Uterus (tissue), 2 donors: Measurements from ENCODE around the gene BTLA.

Experiments
- POLR2A ChIP-seq, 2 donors: fragments of 450-650 bp; IDR thresholded peaks; one replicate each; pipeline ENCODE4 v1.6.1; 2016; ENCODE audit warnings: antibody characterized with exemption in 2 of 2, mild to moderate bottlenecking in 1 of 2, moderate library complexity in 1 of 2
- TF ChIP-seq, protein P1 (sequence below), 4 experiments: fragments of 200-600 bp in 2 of 4; fragments of 450-650 bp in 2 of 4; sonication (generic) in 2 of 4; IDR thresholded peaks; one replicate each; pipeline ENCODE4 v1.5.1; 2016 to 2019; ENCODE audit warnings: antibody characterized with exemption in 4 of 4, mild to moderate bottlenecking in 2 of 4, moderate library complexity in 1 of 4

DNA sequence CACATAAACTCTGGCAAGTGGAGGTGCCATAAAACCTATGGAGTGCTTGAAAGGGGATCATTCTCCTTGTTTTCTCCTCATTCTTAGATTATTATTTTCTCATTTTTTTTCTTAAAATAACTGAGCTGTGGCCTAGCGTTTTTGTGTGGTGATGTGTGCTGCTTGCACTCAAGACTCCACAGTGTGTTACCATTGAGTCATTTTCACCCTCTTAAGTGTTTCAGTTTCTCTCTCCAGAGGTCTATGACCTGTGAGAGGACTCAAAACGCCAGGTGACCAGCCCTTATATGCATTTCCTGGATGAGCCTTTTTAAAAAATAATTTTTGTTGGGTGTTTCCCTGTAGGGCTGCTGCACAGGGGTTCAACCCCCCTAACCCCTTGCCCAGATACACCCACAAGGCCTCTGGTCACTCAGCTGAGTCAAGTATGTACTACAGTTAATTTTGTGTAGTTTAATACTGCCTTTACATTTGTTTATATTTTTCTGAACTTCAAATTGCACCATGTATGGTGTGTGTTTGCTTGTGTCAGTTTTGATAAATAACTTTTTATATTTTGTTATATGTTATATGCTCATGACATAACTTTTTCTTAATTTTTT lies 15.4 kb upstream of the BTLA start:
- TF ChIP-seq, protein P1, sequence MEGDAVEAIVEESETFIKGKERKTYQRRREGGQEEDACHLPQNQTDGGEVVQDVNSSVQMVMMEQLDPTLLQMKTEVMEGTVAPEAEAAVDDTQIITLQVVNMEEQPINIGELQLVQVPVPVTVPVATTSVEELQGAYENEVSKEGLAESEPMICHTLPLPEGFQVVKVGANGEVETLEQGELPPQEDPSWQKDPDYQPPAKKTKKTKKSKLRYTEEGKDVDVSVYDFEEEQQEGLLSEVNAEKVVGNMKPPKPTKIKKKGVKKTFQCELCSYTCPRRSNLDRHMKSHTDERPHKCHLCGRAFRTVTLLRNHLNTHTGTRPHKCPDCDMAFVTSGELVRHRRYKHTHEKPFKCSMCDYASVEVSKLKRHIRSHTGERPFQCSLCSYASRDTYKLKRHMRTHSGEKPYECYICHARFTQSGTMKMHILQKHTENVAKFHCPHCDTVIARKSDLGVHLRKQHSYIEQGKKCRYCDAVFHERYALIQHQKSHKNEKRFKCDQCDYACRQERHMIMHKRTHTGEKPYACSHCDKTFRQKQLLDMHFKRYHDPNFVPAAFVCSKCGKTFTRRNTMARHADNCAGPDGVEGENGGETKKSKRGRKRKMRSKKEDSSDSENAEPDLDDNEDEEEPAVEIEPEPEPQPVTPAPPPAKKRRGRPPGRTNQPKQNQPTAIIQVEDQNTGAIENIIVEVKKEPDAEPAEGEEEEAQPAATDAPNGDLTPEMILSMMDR (IDR thresholded peaks at IDR 0.05) = no peak
- TF ChIP-seq POLR2A (IDR thresholded peaks at IDR 0.05) = no peak
